Measurements from ENCODE around the gene TGM6. TPM values are rescaled to one million over a fixed set of nuclear protein-coding genes. Genes with fewer than 3 reads are reported as not detected.

TGM6 gene
- total and polyA plus RNA-seq, 2 experiments from 2014 or later = not detected

DNA sequence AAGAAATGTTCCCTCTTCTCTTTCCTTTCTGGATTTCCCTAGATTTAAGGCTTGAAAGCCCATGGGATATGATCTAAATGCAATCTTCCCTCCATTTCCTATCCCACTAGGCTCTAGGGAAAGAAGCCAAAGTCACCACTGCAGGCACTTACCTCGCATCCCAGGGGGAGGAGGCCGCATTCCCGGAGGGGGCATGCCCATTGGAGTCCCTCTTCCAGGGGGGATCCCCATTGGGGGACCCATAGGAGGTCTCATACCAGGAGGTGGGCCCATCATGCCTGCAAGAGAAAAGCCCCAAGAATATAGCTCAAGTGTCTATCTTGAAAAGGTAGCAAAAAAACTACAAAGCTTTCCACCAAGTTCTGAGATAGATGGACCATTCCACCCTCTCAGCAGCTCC, 81.8 kb downstream of the TGM6 start:
- Histone ChIP-seq H4K20me1 (ENCODE audit: insufficient read depth, poor library complexity, severe bottlenecking) (peaks cover 17% of the 10 kb centered on the region), H2AFZ (no peak overlapping the region), H3K36me3 (replicated peaks; ENCODE audit: insufficient read depth, low read depth) (no peaks in the 10 kb centered on the region), H3K9me3 (ENCODE audit: low read depth) (no peaks in the 10 kb centered on the region), H3K4me1 (ENCODE audit: insufficient read depth) (no peaks in the 10 kb centered on the region), H3K79me2 (peaks cover 21% of the 10 kb centered on the region), H3K9me2 (replicated peaks; ENCODE audit: insufficient read depth) (no peaks in the 10 kb centered on the region), H3K4me2 (no peak overlapping the region), H3K27ac (no peak overlapping the region), H3K4me3 (no peak overlapping the region), H3K27me3 (no peaks in the 10 kb centered on the region)
- TF ChIP-seq, protein P1, sequence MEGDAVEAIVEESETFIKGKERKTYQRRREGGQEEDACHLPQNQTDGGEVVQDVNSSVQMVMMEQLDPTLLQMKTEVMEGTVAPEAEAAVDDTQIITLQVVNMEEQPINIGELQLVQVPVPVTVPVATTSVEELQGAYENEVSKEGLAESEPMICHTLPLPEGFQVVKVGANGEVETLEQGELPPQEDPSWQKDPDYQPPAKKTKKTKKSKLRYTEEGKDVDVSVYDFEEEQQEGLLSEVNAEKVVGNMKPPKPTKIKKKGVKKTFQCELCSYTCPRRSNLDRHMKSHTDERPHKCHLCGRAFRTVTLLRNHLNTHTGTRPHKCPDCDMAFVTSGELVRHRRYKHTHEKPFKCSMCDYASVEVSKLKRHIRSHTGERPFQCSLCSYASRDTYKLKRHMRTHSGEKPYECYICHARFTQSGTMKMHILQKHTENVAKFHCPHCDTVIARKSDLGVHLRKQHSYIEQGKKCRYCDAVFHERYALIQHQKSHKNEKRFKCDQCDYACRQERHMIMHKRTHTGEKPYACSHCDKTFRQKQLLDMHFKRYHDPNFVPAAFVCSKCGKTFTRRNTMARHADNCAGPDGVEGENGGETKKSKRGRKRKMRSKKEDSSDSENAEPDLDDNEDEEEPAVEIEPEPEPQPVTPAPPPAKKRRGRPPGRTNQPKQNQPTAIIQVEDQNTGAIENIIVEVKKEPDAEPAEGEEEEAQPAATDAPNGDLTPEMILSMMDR (IDR thresholded peaks at IDR 0.05; ENCODE audit: poor library complexity) = no peak
- no peak for TF ChIP-seq EZH2phosphoT487 (IDR thresholded peaks at IDR 0.05; ENCODE audit: low read depth, severe bottlenecking, unreplicated experiment)
- 98% methylated on average over 3 of the region's 3 CpGs for WGBS (ENCODE audit: low lambda C conversion rate, missing lambda C conversion rate)
- DNase-seq (ENCODE audit: low spot score) = no peak

DNA sequence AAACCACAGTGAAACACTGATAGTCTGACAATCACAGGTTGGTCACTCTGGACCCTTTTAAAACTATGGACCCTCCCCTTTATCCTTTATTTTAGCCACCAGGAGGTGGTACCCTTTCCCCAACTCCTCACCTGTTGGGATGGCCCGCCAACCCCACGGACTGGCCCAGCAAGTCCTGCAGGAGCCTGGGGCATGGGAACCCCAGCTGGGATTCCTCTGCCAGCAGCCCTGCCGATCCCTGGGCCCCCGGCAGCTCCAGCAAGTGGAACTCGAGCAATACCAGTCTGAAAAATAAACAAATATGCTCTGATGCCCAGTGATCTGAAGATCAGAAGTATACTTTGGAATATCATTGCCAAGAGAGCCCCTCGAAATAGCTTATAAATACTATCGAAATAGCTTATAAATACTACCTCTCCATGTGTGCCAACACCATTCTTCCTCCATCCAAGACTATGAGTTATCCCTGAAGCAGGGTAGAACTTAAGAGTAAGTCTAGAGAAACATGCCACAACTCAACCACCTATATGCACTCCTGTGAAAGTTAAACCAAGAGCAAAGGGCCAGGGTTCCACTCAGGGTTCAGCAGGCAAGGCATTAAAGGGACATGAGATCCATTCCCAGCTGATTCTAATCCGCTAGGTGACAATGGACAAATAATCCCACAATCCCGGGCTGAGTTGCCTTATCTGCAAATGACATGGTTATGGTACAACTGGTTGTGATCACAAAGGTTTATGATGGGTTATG, 83.1 kb downstream of the TGM6 start:
- Histone ChIP-seq H3K9me2 (replicated peaks; ENCODE audit: insufficient read depth) (no peaks in the 10 kb centered on the region), H3K4me3 (no peak overlapping the region), H3K27me3 (no peaks in the 10 kb centered on the region), H2AFZ (no peak overlapping the region), H4K20me1 (ENCODE audit: insufficient read depth, poor library complexity, severe bottlenecking) (peaks cover 30% of the 10 kb centered on the region), H3K36me3 (replicated peaks; ENCODE audit: insufficient read depth, low read depth) (no peaks in the 10 kb centered on the region), H3K4me2 (no peak overlapping the region), H3K27ac (no peak overlapping the region), H3K79me2 (peaks cover 34% of the 10 kb centered on the region), H3K9me3 (ENCODE audit: low read depth) (no peaks in the 10 kb centered on the region), H3K4me1 (ENCODE audit: insufficient read depth) (no peaks in the 10 kb centered on the region)
- DNase-seq (ENCODE audit: low spot score) = no peak
- WGBS (ENCODE audit: low lambda C conversion rate, missing lambda C conversion rate) = 82% methylated on average over 9 of the region's 9 CpGs
- no peak for TF ChIP-seq EZH2 (IDR thresholded peaks at IDR 0.05; ENCODE audit: borderline replicate concordance)
- no peak for TF ChIP-seq EZH2phosphoT487 (IDR thresholded peaks at IDR 0.05; ENCODE audit: low read depth, severe bottlenecking, unreplicated experiment)
- TF ChIP-seq, protein P1 (IDR thresholded peaks at IDR 0.05; ENCODE audit: poor library complexity) = no peak

DNA sequence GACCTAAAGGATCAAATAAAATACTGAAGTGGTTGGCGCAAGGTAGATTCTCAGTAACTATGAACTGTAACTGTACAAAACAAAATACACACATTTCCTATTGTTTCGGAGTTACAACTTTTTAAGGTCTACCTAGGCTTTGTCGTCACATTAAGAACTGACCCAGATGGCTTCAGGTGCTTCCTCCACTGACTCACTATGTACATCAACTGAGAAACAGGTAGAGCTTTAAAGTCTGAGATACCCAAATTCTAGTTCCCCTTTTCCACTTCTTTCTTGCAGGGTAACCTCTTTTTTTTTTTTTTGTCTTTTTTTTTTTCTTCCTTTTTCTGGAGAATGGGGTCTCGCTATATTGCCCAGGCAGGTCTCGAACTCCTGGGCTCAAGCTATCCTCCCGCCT, 84.4 kb downstream of the TGM6 start:
- WGBS (ENCODE audit: low lambda C conversion rate, missing lambda C conversion rate) = 98% methylated on average over 6 of the region's 6 CpGs
- Histone ChIP-seq H3K9me2 (replicated peaks; ENCODE audit: insufficient read depth) (no peaks in the 10 kb centered on the region), H3K79me2 (peaks cover 47% of the 10 kb centered on the region), H4K20me1 (ENCODE audit: insufficient read depth, poor library complexity, severe bottlenecking) (peaks cover 41% of the 10 kb centered on the region), H3K36me3 (replicated peaks; ENCODE audit: insufficient read depth, low read depth) (no peaks in the 10 kb centered on the region), H3K4me1 (ENCODE audit: insufficient read depth) (peaks cover 5% of the 10 kb centered on the region), H3K4me3 (no peak overlapping the region), H3K9me3 (ENCODE audit: low read depth) (no peaks in the 10 kb centered on the region), H3K4me2 (no peak overlapping the region), H2AFZ (no peak overlapping the region), H3K27me3 (no peaks in the 10 kb centered on the region), H3K27ac (no peak overlapping the region)
- no peak for DNase-seq (ENCODE audit: low spot score)
- TF ChIP-seq EZH2 (IDR thresholded peaks at IDR 0.05; ENCODE audit: borderline replicate concordance) (no peak), EZH2phosphoT487 (IDR thresholded peaks at IDR 0.05; ENCODE audit: low read depth, severe bottlenecking, unreplicated experiment) (no peak)
- TF ChIP-seq, protein P1 (IDR thresholded peaks at IDR 0.05; ENCODE audit: poor library complexity) = no peak
